ENCODE results near the gene KIRREL3.

KIRREL3 gene

DNA sequence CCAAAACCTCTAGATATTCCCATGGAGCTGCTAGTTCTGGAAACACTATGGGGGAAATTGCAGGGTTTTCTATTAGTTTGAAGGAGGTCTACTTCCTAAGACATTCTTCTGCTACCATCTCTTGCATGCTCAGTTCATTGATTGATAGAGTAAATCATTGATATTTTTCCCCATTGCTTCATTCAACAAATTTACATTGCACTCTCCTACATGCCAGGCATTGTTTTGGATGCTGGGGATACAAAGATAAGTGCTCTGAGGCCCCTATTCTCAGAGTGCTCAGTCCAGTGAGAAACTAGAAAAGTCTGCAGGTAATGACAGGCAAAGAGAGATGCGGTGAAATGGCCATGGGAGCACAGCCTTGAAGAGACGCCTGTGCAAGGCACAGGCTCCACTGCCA is 313.1 kb downstream of the KIRREL3 start:
- no peak for DNase-seq (ENCODE audit: low read depth)
- TF ChIP-seq, protein P1, sequence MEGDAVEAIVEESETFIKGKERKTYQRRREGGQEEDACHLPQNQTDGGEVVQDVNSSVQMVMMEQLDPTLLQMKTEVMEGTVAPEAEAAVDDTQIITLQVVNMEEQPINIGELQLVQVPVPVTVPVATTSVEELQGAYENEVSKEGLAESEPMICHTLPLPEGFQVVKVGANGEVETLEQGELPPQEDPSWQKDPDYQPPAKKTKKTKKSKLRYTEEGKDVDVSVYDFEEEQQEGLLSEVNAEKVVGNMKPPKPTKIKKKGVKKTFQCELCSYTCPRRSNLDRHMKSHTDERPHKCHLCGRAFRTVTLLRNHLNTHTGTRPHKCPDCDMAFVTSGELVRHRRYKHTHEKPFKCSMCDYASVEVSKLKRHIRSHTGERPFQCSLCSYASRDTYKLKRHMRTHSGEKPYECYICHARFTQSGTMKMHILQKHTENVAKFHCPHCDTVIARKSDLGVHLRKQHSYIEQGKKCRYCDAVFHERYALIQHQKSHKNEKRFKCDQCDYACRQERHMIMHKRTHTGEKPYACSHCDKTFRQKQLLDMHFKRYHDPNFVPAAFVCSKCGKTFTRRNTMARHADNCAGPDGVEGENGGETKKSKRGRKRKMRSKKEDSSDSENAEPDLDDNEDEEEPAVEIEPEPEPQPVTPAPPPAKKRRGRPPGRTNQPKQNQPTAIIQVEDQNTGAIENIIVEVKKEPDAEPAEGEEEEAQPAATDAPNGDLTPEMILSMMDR (IDR thresholded peaks at IDR 0.05; ENCODE audit: control insufficient read depth, insufficient read depth, low read depth, low read length, missing control alignments): no peak

DNA sequence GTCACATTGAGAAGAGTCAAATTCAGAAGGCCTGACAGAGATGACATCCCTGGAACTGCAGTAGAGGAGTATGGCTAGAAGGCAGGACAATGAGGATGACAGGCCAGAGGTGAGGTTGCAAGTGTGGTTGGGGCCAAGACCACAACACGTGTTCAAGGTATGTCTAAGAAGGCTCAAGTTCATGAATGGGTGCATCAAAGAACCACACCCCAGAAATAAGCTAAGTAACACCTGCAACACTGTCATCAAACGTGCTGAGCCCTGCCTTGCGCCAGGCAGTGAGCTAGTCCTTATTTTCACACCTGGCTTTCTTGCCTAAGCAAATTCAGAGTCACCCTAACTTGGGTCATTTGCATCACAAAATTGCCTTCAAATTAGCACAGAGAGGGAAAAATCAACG is 313.6 kb downstream of the KIRREL3 start:
- DNase-seq (ENCODE audit: low read depth): no peak
- TF ChIP-seq, protein P1 (IDR thresholded peaks at IDR 0.05; ENCODE audit: control insufficient read depth, insufficient read depth, low read depth, low read length, missing control alignments): no peak
- H3K4me3 ChIP-seq (ENCODE audit: control insufficient read depth, low read depth, low read length): no peak overlapping the region

More for the DNA sequence above, 313.1 kb downstream of the KIRREL3 start:
- no peak overlapping the region for H3K4me3 ChIP-seq (ENCODE audit: control insufficient read depth, low read depth, low read length)

DNA sequence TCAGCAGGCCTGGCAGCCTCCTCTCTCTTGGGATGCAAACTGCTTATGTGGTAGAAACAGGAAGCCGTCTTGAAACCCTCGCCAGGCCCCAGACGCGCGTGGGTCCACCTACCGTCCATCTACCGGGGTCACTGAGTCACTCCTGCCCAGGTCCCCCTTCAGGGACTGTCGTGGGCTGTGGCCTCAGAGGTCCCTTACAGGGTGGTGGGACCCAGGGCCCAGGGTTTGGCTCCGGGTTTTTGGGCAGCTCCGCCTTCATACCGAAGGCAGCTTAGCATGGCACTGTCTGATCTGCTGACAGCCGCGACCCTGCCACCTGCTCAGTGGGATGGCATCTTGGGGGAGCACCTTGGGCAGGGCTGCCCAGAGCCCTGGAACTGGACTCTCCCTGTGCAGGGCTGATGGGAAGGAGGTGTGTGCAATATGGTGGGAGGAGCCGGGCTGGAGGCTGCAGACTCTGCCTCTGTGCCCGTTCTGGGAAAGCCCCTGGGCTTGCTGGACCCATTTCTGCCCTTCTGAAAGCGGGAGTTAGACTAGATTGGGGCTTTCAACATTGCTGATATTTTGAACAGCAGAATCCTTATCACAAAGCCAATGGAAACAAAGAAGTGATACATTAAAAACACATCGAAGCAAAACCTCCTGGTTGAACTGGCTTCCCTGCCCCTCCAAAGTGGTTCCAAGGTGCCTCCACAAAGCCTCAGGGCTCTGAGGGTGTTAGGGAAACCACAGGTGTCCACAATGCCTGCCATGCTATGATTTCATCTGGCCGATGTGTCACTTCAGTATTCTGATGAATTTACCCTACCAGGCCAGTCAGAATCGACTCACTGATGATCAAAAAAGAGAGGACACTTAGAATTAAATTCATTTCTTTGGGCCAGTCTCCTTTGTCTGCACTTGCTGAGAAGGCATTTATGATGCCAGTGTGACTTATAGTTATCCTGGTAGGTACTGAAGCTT is 316.5 kb downstream of the KIRREL3 start:
- TF ChIP-seq, protein P1 (IDR thresholded peaks at IDR 0.05; ENCODE audit: control insufficient read depth, insufficient read depth, low read depth, low read length, missing control alignments): no peak
- DNase-seq (ENCODE audit: low read depth): no peak
- H3K4me3 ChIP-seq (ENCODE audit: control insufficient read depth, low read depth, low read length): no peak overlapping the region

DNA sequence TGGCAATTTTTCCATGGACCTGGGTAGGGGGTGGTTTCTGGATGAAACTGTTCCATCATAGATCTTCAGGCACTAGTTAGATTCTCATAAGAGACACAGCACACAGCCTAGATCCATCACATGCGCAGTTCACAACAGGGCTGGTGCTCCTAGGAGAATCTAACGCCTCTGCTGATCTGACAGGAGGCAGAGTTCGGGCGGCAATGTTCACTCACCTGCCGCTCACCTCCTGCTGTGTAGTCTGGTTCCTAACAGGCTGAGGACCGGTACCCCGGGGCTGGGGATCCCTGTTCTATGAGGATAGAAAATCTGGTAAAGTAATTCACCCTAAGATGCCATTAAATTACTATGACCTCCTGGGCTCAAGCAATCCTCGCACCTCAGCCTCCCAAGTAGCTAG is 318.0 kb downstream of the KIRREL3 start:
- no peak for DNase-seq (ENCODE audit: low read depth)
- TF ChIP-seq, protein P1 (IDR thresholded peaks at IDR 0.05; ENCODE audit: control insufficient read depth, insufficient read depth, low read depth, low read length, missing control alignments): no peak
- no peak overlapping the region for H3K4me3 ChIP-seq (ENCODE audit: control insufficient read depth, low read depth, low read length)

DNA sequence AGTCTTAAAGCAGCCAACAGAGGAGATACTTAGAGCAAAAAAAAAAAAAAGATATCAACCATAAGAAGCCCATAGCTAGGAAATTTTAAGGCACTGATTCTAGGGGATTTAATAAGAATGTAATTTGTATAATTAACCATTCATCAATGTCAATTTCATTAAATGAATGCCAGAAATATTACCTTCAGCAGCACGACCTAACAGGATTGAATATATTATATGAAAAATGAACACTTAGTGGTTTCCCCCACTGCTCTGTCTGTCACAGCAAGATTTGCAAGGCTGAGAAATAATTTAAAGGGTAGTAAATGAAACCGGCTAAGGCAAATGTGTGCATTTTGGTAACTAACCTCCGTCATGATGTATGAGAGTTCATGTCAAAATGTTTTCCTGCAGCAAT is 319.9 kb downstream of the KIRREL3 start:
- H3K4me3 ChIP-seq (ENCODE audit: control insufficient read depth, low read depth, low read length): no peak overlapping the region
- DNase-seq (ENCODE audit: low read depth): no peak
- TF ChIP-seq, protein P1 (IDR thresholded peaks at IDR 0.05; ENCODE audit: control insufficient read depth, insufficient read depth, low read depth, low read length, missing control alignments): no peak

DNA sequence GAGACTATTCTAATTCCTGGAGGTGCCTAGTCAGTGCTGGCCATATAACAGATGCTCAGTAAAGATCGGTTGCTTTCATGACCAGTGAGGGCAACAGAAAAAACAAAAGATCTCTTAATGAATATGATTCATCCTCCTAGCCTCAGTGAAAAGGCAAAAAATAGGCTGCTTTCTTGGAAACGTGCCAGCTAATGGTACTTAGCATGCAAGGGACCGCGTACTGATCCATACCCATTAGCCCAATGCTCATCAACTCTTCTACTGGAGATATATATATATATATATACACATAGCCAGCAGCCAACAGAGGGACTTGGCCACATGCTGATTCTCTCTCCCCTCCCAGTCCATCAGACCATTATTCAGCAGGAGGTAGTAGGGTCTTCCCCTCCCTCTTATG is 320.4 kb downstream of the KIRREL3 start:
- DNase-seq (ENCODE audit: low read depth): no peak
- no peak overlapping the region for H3K4me3 ChIP-seq (ENCODE audit: control insufficient read depth, low read depth, low read length)
- TF ChIP-seq, protein P1 (IDR thresholded peaks at IDR 0.05; ENCODE audit: control insufficient read depth, insufficient read depth, low read depth, low read length, missing control alignments): no peak
